ENCODE measurements around the gene PTCH1.

PTCH1 gene

GRCh38 chr9:95462249-95463147 is 54.3 kb downstream of the PTCH1 start:
- Histone ChIP-seq H3K27ac (ENCODE audit: low read depth, low read length, severe bottlenecking) (peak overlapping the region; percentile 87), H3K4me1 (ENCODE audit: control insufficient read depth, insufficient read depth, low read length, poor library complexity, severe bottlenecking) (peaks cover 53% of the 10 kb centered on the region), H3K9me3 (ENCODE audit: control insufficient read depth, low read length) (no peaks in the 10 kb centered on the region), H3K4me3 (ENCODE audit: extremely low read depth, insufficient read depth, low read length, poor library complexity, severe bottlenecking) (peak overlapping the region; percentile 6), H3K36me3 (ENCODE audit: control insufficient read depth, insufficient read depth, low read length) (peaks cover 83% of the 10 kb centered on the region)
- WGBS, 2 experiments (ENCODE audit: insufficient coverage in 2 of 2) = 44 to 68% methylated on average over 13 to 18 of the region's 30 CpGs

- WGBS, 2 experiments (ENCODE audit: insufficient coverage in 2 of 2) = 96 to 99% methylated on average over 10 to 14 of the region's 17 CpGs
- no peak overlapping the region for H3K4me3 ChIP-seq (ENCODE audit: extremely low read depth, insufficient read depth, low read length, poor library complexity, severe bottlenecking)
- peaks cover 53% of the 10 kb centered on the region for H3K4me1 ChIP-seq (ENCODE audit: control insufficient read depth, insufficient read depth, low read length, poor library complexity, severe bottlenecking)
- no peaks in the 10 kb centered on the region for H3K9me3 ChIP-seq (ENCODE audit: control insufficient read depth, low read length)
- peak overlapping the region; percentile 87 for H3K27ac ChIP-seq (ENCODE audit: low read depth, low read length, severe bottlenecking)
- peaks cover 83% of the 10 kb centered on the region for H3K36me3 ChIP-seq (ENCODE audit: control insufficient read depth, insufficient read depth, low read length)
Measured at GRCh38 chr9:95461448-95462248, 55.1 kb downstream of the PTCH1 start.

- Histone ChIP-seq H3K9me3 (ENCODE audit: control insufficient read depth, low read length) (no peaks in the 10 kb centered on the region), H3K27ac (ENCODE audit: low read depth, low read length, severe bottlenecking) (no peak overlapping the region), H3K36me3 (ENCODE audit: control insufficient read depth, insufficient read depth, low read length) (peaks cover 83% of the 10 kb centered on the region), H3K4me1 (ENCODE audit: control insufficient read depth, insufficient read depth, low read length, poor library complexity, severe bottlenecking) (peaks cover 53% of the 10 kb centered on the region), H3K4me3 (ENCODE audit: extremely low read depth, insufficient read depth, low read length, poor library complexity, severe bottlenecking) (no peak overlapping the region)
- WGBS, 2 experiments (ENCODE audit: insufficient coverage in 2 of 2) = 91 to 94% methylated on average over 7 to 10 of the region's 13 CpGs
Measured at GRCh38 chr9:95460518-95461164, 56.1 kb downstream of the PTCH1 start.

GRCh38 chr9:95459851-95460517 is 56.8 kb downstream of the PTCH1 start:
- H3K4me1 ChIP-seq (ENCODE audit: control insufficient read depth, insufficient read depth, low read length, poor library complexity, severe bottlenecking) = peaks cover 53% of the 10 kb centered on the region
- WGBS, 2 experiments (ENCODE audit: insufficient coverage in 2 of 2) = 93 to 98% methylated on average over 7 to 10 of the region's 19 CpGs
- no peaks in the 10 kb centered on the region for H3K9me3 ChIP-seq (ENCODE audit: control insufficient read depth, low read length)
- peaks cover 83% of the 10 kb centered on the region for H3K36me3 ChIP-seq (ENCODE audit: control insufficient read depth, insufficient read depth, low read length)
- no peak overlapping the region for H3K27ac ChIP-seq (ENCODE audit: low read depth, low read length, severe bottlenecking)
- no peak overlapping the region for H3K4me3 ChIP-seq (ENCODE audit: extremely low read depth, insufficient read depth, low read length, poor library complexity, severe bottlenecking)

- Histone ChIP-seq H3K4me3 (ENCODE audit: extremely low read depth, insufficient read depth, low read length, poor library complexity, severe bottlenecking) (no peak overlapping the region), H3K27ac (ENCODE audit: low read depth, low read length, severe bottlenecking) (no peak overlapping the region), H3K9me3 (ENCODE audit: control insufficient read depth, low read length) (no peaks in the 10 kb centered on the region), H3K4me1 (ENCODE audit: control insufficient read depth, insufficient read depth, low read length, poor library complexity, severe bottlenecking) (peaks cover 51% of the 10 kb centered on the region), H3K36me3 (ENCODE audit: control insufficient read depth, insufficient read depth, low read length) (peaks cover 82% of the 10 kb centered on the region)
- WGBS, 2 experiments (ENCODE audit: insufficient coverage in 2 of 2) = 90 to 91% methylated on average over 13 of the region's 13 CpGs
Measured at GRCh38 chr9:95459178-95459577, 57.6 kb downstream of the PTCH1 start.

- Histone ChIP-seq H3K4me3 (ENCODE audit: extremely low read depth, insufficient read depth, low read length, poor library complexity, severe bottlenecking) (no peak overlapping the region), H3K9me3 (ENCODE audit: control insufficient read depth, low read length) (no peaks in the 10 kb centered on the region), H3K36me3 (ENCODE audit: control insufficient read depth, insufficient read depth, low read length) (peaks cover 84% of the 10 kb centered on the region), H3K27ac (ENCODE audit: low read depth, low read length, severe bottlenecking) (no peak overlapping the region), H3K4me1 (ENCODE audit: control insufficient read depth, insufficient read depth, low read length, poor library complexity, severe bottlenecking) (peaks cover 46% of the 10 kb centered on the region)
- 96 to 100% methylated on average over 3 to 6 of the region's 6 CpGs for WGBS, 2 experiments (ENCODE audit: insufficient coverage in 2 of 2)
Measured at GRCh38 chr9:95458666-95459065, 58.1 kb downstream of the PTCH1 start.

- H3K4me1 ChIP-seq (ENCODE audit: control insufficient read depth, insufficient read depth, low read length, poor library complexity, severe bottlenecking) = peaks cover 39% of the 10 kb centered on the region
- 90 to 95% methylated on average over 10 to 11 of the region's 12 CpGs for WGBS, 2 experiments (ENCODE audit: insufficient coverage in 2 of 2)
- H3K9me3 ChIP-seq (ENCODE audit: control insufficient read depth, low read length) = no peaks in the 10 kb centered on the region
- H3K4me3 ChIP-seq (ENCODE audit: extremely low read depth, insufficient read depth, low read length, poor library complexity, severe bottlenecking) = no peak overlapping the region
- peaks cover 90% of the 10 kb centered on the region for H3K36me3 ChIP-seq (ENCODE audit: control insufficient read depth, insufficient read depth, low read length)
- H3K27ac ChIP-seq (ENCODE audit: low read depth, low read length, severe bottlenecking) = no peak overlapping the region
Measured at GRCh38 chr9:95457769-95458168, 59.0 kb downstream of the PTCH1 start.

GRCh38 chr9:95455714-95456113 is 61.1 kb downstream of the PTCH1 start:
- Histone ChIP-seq H3K4me1 (ENCODE audit: control insufficient read depth, insufficient read depth, low read length, poor library complexity, severe bottlenecking) (peaks cover 28% of the 10 kb centered on the region), H3K9me3 (ENCODE audit: control insufficient read depth, low read length) (no peaks in the 10 kb centered on the region), H3K36me3 (ENCODE audit: control insufficient read depth, insufficient read depth, low read length) (peaks cover 93% of the 10 kb centered on the region), H3K27ac (ENCODE audit: low read depth, low read length, severe bottlenecking) (no peak overlapping the region), H3K4me3 (ENCODE audit: extremely low read depth, insufficient read depth, low read length, poor library complexity, severe bottlenecking) (no peak overlapping the region)
- 100% methylated on average over 6 to 8 of the region's 9 CpGs for WGBS, 2 experiments (ENCODE audit: insufficient coverage in 2 of 2)

- WGBS, 2 experiments (ENCODE audit: insufficient coverage in 2 of 2) = 100% methylated on average over 2 to 3 of the region's 4 CpGs
- Histone ChIP-seq H3K27ac (ENCODE audit: low read depth, low read length, severe bottlenecking) (no peak overlapping the region), H3K9me3 (ENCODE audit: control insufficient read depth, low read length) (no peaks in the 10 kb centered on the region), H3K4me1 (ENCODE audit: control insufficient read depth, insufficient read depth, low read length, poor library complexity, severe bottlenecking) (peaks cover 28% of the 10 kb centered on the region), H3K4me3 (ENCODE audit: extremely low read depth, insufficient read depth, low read length, poor library complexity, severe bottlenecking) (no peak overlapping the region), H3K36me3 (ENCODE audit: control insufficient read depth, insufficient read depth, low read length) (peaks cover 83% of the 10 kb centered on the region)
Measured at GRCh38 chr9:95452176-95452575, 64.6 kb downstream of the PTCH1 start.

- Histone ChIP-seq H3K4me3 (ENCODE audit: extremely low read depth, insufficient read depth, low read length, poor library complexity, severe bottlenecking) (no peak overlapping the region), H3K27ac (ENCODE audit: low read depth, low read length, severe bottlenecking) (peak overlapping the region; percentile 85), H3K36me3 (ENCODE audit: control insufficient read depth, insufficient read depth, low read length) (peaks cover 83% of the 10 kb centered on the region), H3K9me3 (ENCODE audit: control insufficient read depth, low read length) (no peaks in the 10 kb centered on the region), H3K4me1 (ENCODE audit: control insufficient read depth, insufficient read depth, low read length, poor library complexity, severe bottlenecking) (peaks cover 28% of the 10 kb centered on the region)
- WGBS, 2 experiments (ENCODE audit: insufficient coverage in 2 of 2) = 89 to 94% methylated on average over 2 of the region's 2 CpGs
Measured at GRCh38 chr9:95451065-95451426, 65.7 kb downstream of the PTCH1 start.
